Activated naive CD4-positive, alpha-beta T cell treated with anti-CD3 and anti-CD28 coated beads for 36 hours (primary cell): ENCODE measurements around the gene MAGT1. TPM values are rescaled to one million over a fixed set of nuclear protein-coding genes. Genes with fewer than 3 reads are reported as not detected.

ENCODE experiments used
- CTCF ChIA-PET: fragments of 350-600 bp; sonication (Branson Sonifier 250); formaldehyde crosslinking; loops from one replicate; lab custom pipeline; 2021; ENCODE audit warnings: antibody characterized with exemption; lab: Charles Lee
- DNase-seq: peaks from one replicate; pipeline ENCODE4 v3.0.0-alpha.2; 2020
- H3K27ac Mint-ChIP-seq: one replicate; pipeline ENCODE4 v1.8.0; 2021; ENCODE audit warnings: mild to moderate bottlenecking, mixed read lengths
- H3K27me3 Mint-ChIP-seq: one replicate; pipeline ENCODE4 v1.8.0; 2021; ENCODE audit warnings: low read depth, mixed read lengths
- H3K36me3 Mint-ChIP-seq: one replicate; pipeline ENCODE4 v1.8.0; 2021; ENCODE audit warnings: low read depth, mixed read lengths
- H3K4me1 Mint-ChIP-seq: one replicate; pipeline ENCODE4 v1.8.0; 2021; ENCODE audit warnings: low read depth, mixed read lengths
- H3K4me3 Mint-ChIP-seq: one replicate; pipeline ENCODE4 v1.8.0; 2021; ENCODE audit warnings: mild to moderate bottlenecking, moderate library complexity, mixed read lengths
- H3K9me3 Mint-ChIP-seq: one replicate; pipeline ENCODE4 v1.8.0; 2021; ENCODE audit warnings: mixed read lengths
- intact Hi-C: fragments of 100-400 bp; cut with micrococcal nuclease; formaldehyde crosslinking; loops from one replicate; pipeline ENCODE4 v1.15.1; 2023
- total RNA-seq, 2 experiments: library from RNA; stranded (reverse); gene quantifications; one replicate each; pipeline ENCODE4 v1.2.3, GENCODE V29; 2021

MAGT1 gene
- total RNA-seq, 2 experiments from 2014 or later, result 31.0 to 32.4 TPM

DNA sequence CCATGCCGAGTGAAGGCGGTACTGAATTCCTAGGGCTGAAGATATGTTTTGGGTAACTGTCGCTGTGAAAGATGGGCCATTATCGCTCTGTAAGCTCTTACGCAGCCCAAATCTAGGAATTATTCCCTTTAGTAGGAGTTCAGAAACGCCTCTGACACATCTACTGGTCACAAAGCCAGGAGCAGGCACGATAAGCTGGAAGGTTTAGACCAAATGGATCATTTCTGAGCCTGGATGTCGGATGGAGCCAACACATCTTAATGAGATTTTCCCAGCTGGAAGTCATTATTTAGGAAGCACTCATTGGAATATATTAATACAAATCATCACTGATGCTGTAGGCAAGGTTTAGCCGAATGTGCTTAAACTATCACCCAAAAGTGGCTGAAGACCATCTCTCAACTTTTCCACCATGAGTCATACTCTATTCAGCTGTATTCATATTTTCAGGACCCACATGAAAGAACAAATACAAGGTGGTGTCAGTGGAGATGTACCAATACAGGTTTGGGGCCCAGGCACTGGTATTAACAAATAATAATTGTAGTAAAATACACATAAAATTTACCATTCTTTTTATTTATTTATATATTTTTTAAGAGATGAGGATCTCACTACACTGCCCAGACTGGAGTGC lies 75.0 kb downstream of the MAGT1 start:
- Mint-ChIP-seq H3K36me3 (peaks cover 21% of the 10 kb centered on the region), H3K4me3 (no peak overlapping the region), H3K4me1 (peaks cover 9% of the 10 kb centered on the region), H3K27ac (no peak overlapping the region), H3K9me3 (peaks cover 12% of the 10 kb centered on the region), H3K27me3 (no peaks in the 10 kb centered on the region)
- CTCF ChIA-PET, result no interaction called here
- DNase-seq, result no peak
- intact Hi-C loops, result no loop called here

DNA sequence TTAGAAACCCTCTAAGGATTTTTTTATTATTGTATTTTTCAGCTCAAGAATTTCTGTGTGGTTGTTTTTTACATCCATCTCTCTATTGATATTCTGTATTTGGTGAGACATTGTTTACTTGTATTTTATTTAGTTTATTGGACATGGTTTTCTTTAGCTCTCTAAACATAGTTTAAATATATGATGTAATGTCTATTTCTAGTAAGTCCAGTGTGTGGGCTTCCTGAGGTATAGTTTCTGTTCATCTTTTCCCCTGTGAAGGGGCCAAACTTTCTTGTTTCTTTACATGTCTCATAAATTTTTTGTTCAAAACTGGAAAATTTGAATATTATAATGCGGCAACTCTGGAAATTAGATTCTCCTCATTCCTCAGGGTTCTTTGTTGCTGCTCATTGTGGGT lies 81.0 kb downstream of the MAGT1 start:
- H3K4me1 Mint-ChIP-seq, result peaks cover 3% of the 10 kb centered on the region
- CTCF ChIA-PET, result no interaction called here
- no peak overlapping the region for H3K4me3 Mint-ChIP-seq
- H3K9me3 Mint-ChIP-seq, result peaks cover 4% of the 10 kb centered on the region
- H3K27me3 Mint-ChIP-seq, result no peaks in the 10 kb centered on the region
- intact Hi-C loops, result no loop called here
- peaks cover 1% of the 10 kb centered on the region for H3K36me3 Mint-ChIP-seq
- H3K27ac Mint-ChIP-seq, result no peak overlapping the region
- DNase-seq, result no peak

- no peaks in the 10 kb centered on the region for H3K4me1 Mint-ChIP-seq
- no peak overlapping the region for H3K4me3 Mint-ChIP-seq
- H3K9me3 Mint-ChIP-seq, result peaks cover 6% of the 10 kb centered on the region
- intact Hi-C loops, result no loop called here
- H3K36me3 Mint-ChIP-seq, result peaks cover 1% of the 10 kb centered on the region
- CTCF ChIA-PET, result no interaction called here
- H3K27me3 Mint-ChIP-seq, result no peaks in the 10 kb centered on the region
- no peak overlapping the region for H3K27ac Mint-ChIP-seq
- DNase-seq, result no peak
Observed at GRCh38 chrX:77802201-77802600, 93.0 kb downstream of the MAGT1 start.

DNA sequence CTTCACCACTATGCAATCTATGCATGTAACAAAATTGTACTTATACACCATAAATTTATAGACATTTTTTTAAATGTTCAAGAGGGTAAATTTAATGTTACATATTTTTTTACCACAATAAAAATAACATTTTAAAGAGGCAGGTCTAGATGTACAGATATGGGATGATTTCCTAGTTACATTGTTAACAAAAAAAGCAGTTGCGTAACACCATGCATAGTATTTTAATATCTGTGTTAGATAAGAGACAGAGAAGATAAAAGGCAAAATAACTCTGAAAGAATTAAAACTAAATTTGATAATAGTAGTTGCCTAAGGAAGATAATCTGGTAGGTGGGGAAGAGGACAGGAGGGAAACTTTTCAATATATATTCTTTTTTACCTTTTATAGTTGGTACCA lies 100.1 kb downstream of the MAGT1 start:
- Mint-ChIP-seq H3K36me3 (no peaks in the 10 kb centered on the region), H3K4me3 (no peak overlapping the region), H3K9me3 (no peaks in the 10 kb centered on the region), H3K27me3 (no peaks in the 10 kb centered on the region), H3K4me1 (no peaks in the 10 kb centered on the region), H3K27ac (no peak overlapping the region)
- no peak for DNase-seq
- intact Hi-C loops, result no loop called here
- CTCF ChIA-PET, result no interaction called here

DNA sequence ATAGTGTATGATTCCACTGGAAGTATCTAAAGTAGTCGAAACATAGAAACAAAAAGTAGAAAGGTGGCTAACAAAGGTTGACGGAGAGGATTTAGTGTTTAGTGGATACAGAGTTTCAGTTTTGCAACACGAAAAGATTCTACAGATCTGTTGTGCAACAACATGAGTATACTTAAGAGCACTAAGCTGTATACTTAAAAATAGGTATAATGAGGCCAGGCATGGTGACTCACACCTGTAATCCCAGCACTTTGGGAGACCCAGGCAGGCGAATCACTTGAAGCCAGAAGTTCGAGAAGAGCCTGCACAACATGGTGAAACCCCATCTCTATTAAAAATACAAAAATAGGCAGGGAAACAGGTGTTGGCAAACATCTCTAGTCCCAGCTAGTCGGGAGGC lies 101.3 kb downstream of the MAGT1 start:
- no peaks in the 10 kb centered on the region for H3K4me1 Mint-ChIP-seq
- no peaks in the 10 kb centered on the region for H3K27me3 Mint-ChIP-seq
- no peak overlapping the region for H3K27ac Mint-ChIP-seq
- H3K9me3 Mint-ChIP-seq, result no peaks in the 10 kb centered on the region
- intact Hi-C loops, result no loop called here
- DNase-seq, result no peak
- CTCF ChIA-PET, result no interaction called here
- H3K36me3 Mint-ChIP-seq, result no peaks in the 10 kb centered on the region
- H3K4me3 Mint-ChIP-seq, result no peak overlapping the region

DNA sequence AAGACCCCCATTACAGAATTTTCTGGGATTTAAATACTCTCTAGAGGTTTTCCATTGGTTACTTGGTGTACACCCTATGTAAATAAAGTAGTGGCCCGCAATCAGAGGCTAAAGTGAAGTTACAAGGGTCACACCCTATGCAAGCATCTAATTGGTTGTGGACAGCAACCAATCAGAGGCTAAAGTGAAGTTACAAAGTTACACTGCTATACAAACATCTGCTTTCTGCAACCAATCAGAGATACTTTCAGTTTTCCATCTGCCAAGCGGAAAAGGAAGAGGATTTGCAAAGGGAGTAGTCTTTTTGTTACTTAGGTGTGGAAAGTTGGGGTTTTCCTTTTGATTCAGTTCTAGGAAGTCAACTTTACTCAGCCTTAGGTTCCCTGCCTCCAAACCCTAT lies 107.2 kb downstream of the MAGT1 start:
- Mint-ChIP-seq H3K27me3 (no peaks in the 10 kb centered on the region), H3K36me3 (peaks cover 2% of the 10 kb centered on the region), H3K27ac (peak overlapping the region; percentile 76), H3K4me3 (peak overlapping the region; percentile 75), H3K4me1 (peaks cover 15% of the 10 kb centered on the region), H3K9me3 (no peaks in the 10 kb centered on the region)
- DNase-seq, result peak; percentile 34
- CTCF ChIA-PET, result interaction anchor here (1.2 kb wide), 1 partner anchor 82 kb away, joined by 3 read pairs; no protein-coding TSS in a partner anchor
- intact Hi-C loops, result loop anchor here (5.0 to 10.0 kb wide), 4 partner anchors 279 to 1613 kb away; partner anchors contain the start of genes CYSLTR1, FGF16 and PBDC1

DNA sequence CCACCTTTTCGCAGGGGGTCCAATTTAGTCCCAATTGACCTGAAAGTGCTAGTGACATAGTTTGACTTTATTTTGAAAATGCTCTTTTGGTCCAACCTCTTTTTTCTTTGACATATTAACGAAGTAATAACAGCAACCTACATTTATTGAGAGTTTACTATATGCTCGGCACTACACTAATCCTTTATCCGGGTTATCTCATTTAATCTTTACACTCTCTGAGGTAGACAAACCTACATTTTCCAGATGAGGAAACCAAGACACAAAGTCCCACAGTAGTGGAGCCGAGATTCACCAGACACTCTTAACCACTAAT lies 108.9 kb downstream of the MAGT1 start:
- no peaks in the 10 kb centered on the region for H3K27me3 Mint-ChIP-seq
- peaks cover 17% of the 10 kb centered on the region for H3K4me1 Mint-ChIP-seq
- peak overlapping the region; percentile 99 for H3K4me3 Mint-ChIP-seq
- H3K36me3 Mint-ChIP-seq, result peaks cover 2% of the 10 kb centered on the region
- no peaks in the 10 kb centered on the region for H3K9me3 Mint-ChIP-seq
- CTCF ChIA-PET, result no interaction called here
- peak overlapping the region; percentile 100 for H3K27ac Mint-ChIP-seq
- DNase-seq, result no peak
- intact Hi-C loops, result loop anchor here (1.0 to 10.0 kb wide), 7 partner anchors 109 to 1612 kb away; partner anchors contain the start of genes COX7B, CYSLTR1, FGF16 and MAGT1

- DNase-seq, result peak; percentile 80
- H3K27ac Mint-ChIP-seq, result peak within 1 kb of the TSS; percentile 100
Observed at GRCh38 chrX:77785486-77786364, 109.5 kb downstream of the MAGT1 start, which contains the start of gene ATRX. ATRX (minus strand) TSS chrX:77786216; CDS start chrX:77786001, 215 bp downstream.

DNA sequence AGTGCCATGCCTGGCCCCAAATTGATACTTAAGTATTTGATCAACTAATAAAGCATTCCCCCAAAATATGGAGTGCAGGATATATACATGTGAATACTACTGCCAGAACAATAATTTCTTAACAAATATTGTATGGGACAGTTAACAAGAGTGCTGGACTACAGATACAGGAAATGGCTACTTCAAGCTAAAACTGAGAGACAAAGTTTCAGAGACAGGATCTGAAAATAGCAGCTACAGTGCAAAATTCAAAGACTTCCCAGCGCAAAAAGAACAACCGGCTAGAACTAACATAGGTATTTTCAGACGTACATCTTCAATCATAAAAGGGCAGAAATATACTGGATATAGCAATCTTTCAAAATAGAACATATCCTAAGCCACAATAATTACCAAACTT lies 115.5 kb downstream of the MAGT1 start:
- H3K9me3 Mint-ChIP-seq, result no peaks in the 10 kb centered on the region
- no peak for DNase-seq
- peaks cover 32% of the 10 kb centered on the region for H3K4me1 Mint-ChIP-seq
- no peak overlapping the region for H3K4me3 Mint-ChIP-seq
- no peaks in the 10 kb centered on the region for H3K27me3 Mint-ChIP-seq
- H3K27ac Mint-ChIP-seq, result peak overlapping the region; percentile 15
- CTCF ChIA-PET, result no interaction called here
- intact Hi-C loops, result loop anchor here (10.0 kb wide), 3 partner anchors 335 to 1605 kb away; partner anchors contain the start of genes CYSLTR1, FGF16 and PBDC1
- peaks cover 5% of the 10 kb centered on the region for H3K36me3 Mint-ChIP-seq

More at GRCh38 chrX:77785486-77786364, 109.5 kb downstream of the MAGT1 start, which contains the start of gene ATRX:
- CTCF ChIA-PET, result no interaction called here
- Mint-ChIP-seq H3K36me3 (peaks cover 2% of the 10 kb centered on the region), H3K4me3 (peak within 1 kb of the TSS; percentile 99), H3K27me3 (no peaks in the 10 kb centered on the region), H3K9me3 (no peaks in the 10 kb centered on the region), H3K4me1 (peaks cover 17% of the 10 kb centered on the region)
- intact Hi-C loops, result loop anchor here (1.0 to 10.0 kb wide), 7 partner anchors 110 to 1611 kb away; partner anchors contain the start of genes COX7B, CYSLTR1, FGF16 and MAGT1

DNA sequence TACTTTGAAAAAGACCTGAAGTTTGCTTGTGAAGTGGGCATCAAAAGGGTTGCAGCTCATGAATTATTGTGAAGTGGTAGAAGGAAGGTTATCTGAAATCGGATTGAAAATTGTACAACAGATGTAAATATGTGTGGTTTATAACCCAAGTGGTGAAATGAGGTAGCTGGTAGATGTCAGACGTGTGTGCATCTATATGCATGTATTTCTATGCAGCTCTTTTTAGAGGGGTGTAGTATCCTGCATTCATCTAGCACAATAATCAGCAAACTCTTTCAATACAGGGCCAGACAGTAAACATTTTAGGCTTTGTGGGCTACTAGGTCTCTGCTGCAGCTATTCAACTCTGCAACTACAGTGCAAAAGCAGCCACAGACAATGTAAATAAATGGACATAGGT lies 118.6 kb downstream of the MAGT1 start:
- no peak overlapping the region for H3K27ac Mint-ChIP-seq
- no peaks in the 10 kb centered on the region for H3K9me3 Mint-ChIP-seq
- intact Hi-C loops, result no loop called here
- no peak for DNase-seq
- peaks cover 7% of the 10 kb centered on the region for H3K36me3 Mint-ChIP-seq
- peaks cover 25% of the 10 kb centered on the region for H3K4me1 Mint-ChIP-seq
- H3K4me3 Mint-ChIP-seq, result no peak overlapping the region
- CTCF ChIA-PET, result no interaction called here
- H3K27me3 Mint-ChIP-seq, result no peaks in the 10 kb centered on the region
